Ishikawa (cell line): ENCODE results near the gene IRF2.

Experiments used
- CEBPB ChIP-seq: IDR thresholded peaks from 2 replicates; pipeline ENCODE4 v1.6.1; 2012
- EGR1 ChIP-seq: IDR thresholded peaks from 2 replicates; pipeline ENCODE4 v1.6.1; 2012
- EP300 ChIP-seq: IDR thresholded peaks from 2 replicates; pipeline ENCODE4 v1.6.1; 2012; ENCODE audit warnings: borderline replicate concordance
- FOXM1 ChIP-seq: IDR thresholded peaks from 2 replicates; pipeline ENCODE4 v1.6.1; 2012; ENCODE audit warnings: low read depth, borderline replicate concordance
- MAX ChIP-seq: IDR thresholded peaks from 2 replicates; pipeline ENCODE4 v1.6.1; 2012
- NFIC ChIP-seq: IDR thresholded peaks from 2 replicates; pipeline ENCODE4 v1.6.1; 2012
- RAD21 ChIP-seq: IDR thresholded peaks from 2 replicates; pipeline ENCODE4 v1.6.1; 2012; ENCODE audit warnings: low read depth
- REST ChIP-seq: IDR thresholded peaks from 2 replicates; pipeline ENCODE4 v1.6.1; 2012; ENCODE audit warnings: low read depth, mild to moderate bottlenecking
- TAF1 ChIP-seq: IDR thresholded peaks from 2 replicates; pipeline ENCODE4 v1.6.1; 2012; ENCODE audit warnings: low read depth, mild to moderate bottlenecking
- TCF12 ChIP-seq: IDR thresholded peaks from 2 replicates; pipeline ENCODE4 v1.6.1; 2012; ENCODE audit warnings: low read depth
- TEAD4 ChIP-seq: IDR thresholded peaks from 2 replicates; pipeline ENCODE4 v1.6.1; 2012
- USF1 ChIP-seq: IDR thresholded peaks from 2 replicates; pipeline ENCODE4 v1.6.1; 2012
- YY1 ChIP-seq: IDR thresholded peaks from 2 replicates; pipeline ENCODE4 v1.6.1; 2012; ENCODE audit warnings: low read depth
- ZBTB7A ChIP-seq: IDR thresholded peaks from 2 replicates; pipeline ENCODE4 v1.6.1; 2012; ENCODE audit warnings: low read depth

The IRF2 gene

GRCh38 chr4:184398741-184399511 lies 75.4 kb downstream of the IRF2 start:
- TF ChIP-seq FOXM1, result no peak
- no peak for TF ChIP-seq EP300
- no peak for TF ChIP-seq RAD21
- TF ChIP-seq TEAD4, result no peak
- TF ChIP-seq EGR1, result no peak

- no peak for TF ChIP-seq TCF12
- TF ChIP-seq YY1, result no peak
- no peak for TF ChIP-seq NFIC
- TF ChIP-seq TAF1, result no peak
- no peak for TF ChIP-seq RAD21
- no peak for TF ChIP-seq FOXM1
- TF ChIP-seq MAX, result no peak
- no peak for TF ChIP-seq CEBPB
- TF ChIP-seq EP300, result no peak
- no peak for TF ChIP-seq TEAD4
- TF ChIP-seq REST, result no peak
- TF ChIP-seq USF1, result no peak
- no peak for TF ChIP-seq ZBTB7A
Measured at GRCh38 chr4:184397516-184398163, 76.7 kb downstream of the IRF2 start.

- no peak for TF ChIP-seq USF1
Measured at GRCh38 chr4:184396570-184397515, 77.5 kb downstream of the IRF2 start.

- no peak for TF ChIP-seq NFIC
- TF ChIP-seq EGR1, result no peak
- no peak for TF ChIP-seq TCF12
- TF ChIP-seq RAD21, result no peak
- no peak for TF ChIP-seq MAX
- TF ChIP-seq FOXM1, result no peak
- no peak for TF ChIP-seq ZBTB7A
- no peak for TF ChIP-seq TEAD4
- no peak for TF ChIP-seq USF1
Measured at GRCh38 chr4:184395971-184396391, 78.4 kb downstream of the IRF2 start.

- TF ChIP-seq TEAD4 (no peak), USF1 (no peak), TCF12 (no peak), RAD21 (no peak), NFIC (no peak), CEBPB (no peak), REST (no peak), MAX (no peak)
Measured at GRCh38 chr4:184395451-184395917, 78.9 kb downstream of the IRF2 start.
